Vagina (tissue), 2 donors: ENCODE data around the gene POU6F2. TPM values are rescaled to one million over a fixed set of nuclear protein-coding genes. Genes with fewer than 3 reads are reported as not detected.

Experiments used
- DNase-seq, 2 donors: peaks; one replicate each; pipeline ENCODE4 v3.0.0-alpha.2; 2017; ENCODE audit errors: extremely low spot score in 2 of 2
- H3K27ac ChIP-seq: fragments of 200-600 bp; sonication (generic); one replicate; pipeline ENCODE4 v1.5.1; 2019
- H3K27me3 ChIP-seq: fragments of 200-600 bp; sonication (generic); one replicate; pipeline ENCODE4 v1.5.1; 2019
- H3K36me3 ChIP-seq, 2 donors: fragments of 200-600 bp; sonication (generic); one replicate each; pipeline ENCODE4 v1.5.1; 2017 to 2019
- H3K4me1 ChIP-seq: fragments of 200-600 bp; sonication (generic); one replicate; pipeline ENCODE4 v1.5.1; 2019
- H3K4me3 ChIP-seq, 2 donors: fragments of 200-600 bp; sonication (generic); 1 replicate in 1 of 2; 2 replicates in 1 of 2; pipeline ENCODE4 v1.5.1; 2016 to 2019
- H3K9me3 ChIP-seq: fragments of 200-600 bp; sonication (generic); one replicate; pipeline ENCODE4 v1.5.1; 2019
- CTCF ChIP-seq, 3 experiments: fragments of 450-650 bp in 2 of 3; fragments of 200-600 bp in 1 of 3; sonication (generic) in 1 of 3; IDR thresholded peaks; one replicate each; pipeline ENCODE4 v1.5.1; 2017 to 2019; ENCODE audit warnings: antibody characterized with exemption in 3 of 3, mild to moderate bottlenecking in 2 of 3, moderate library complexity in 2 of 3
- POLR2A ChIP-seq, 2 donors: fragments of 450-650 bp; IDR thresholded peaks; one replicate each; pipeline ENCODE4 v1.6.1; 2017; ENCODE audit warnings: antibody characterized with exemption in 2 of 2, mild to moderate bottlenecking in 2 of 2, moderate library complexity in 2 of 2
- POLR2AphosphoS5 ChIP-seq, 2 donors: sonication (generic); formaldehyde crosslinking; IDR thresholded peaks; one replicate each; pipeline ENCODE4 v1.9.0; 2017; ENCODE audit warnings: antibody characterized with exemption in 2 of 2, mild to moderate bottlenecking in 2 of 2, low read depth in 1 of 2; ENCODE audit not compliant: insufficient read depth in 1 of 2
- intact Hi-C: fragments of 100-400 bp; cut with DNase I; formaldehyde crosslinking; loops from one replicate; pipeline ENCODE4 v1.15.1; 2023
- total RNA-seq: library from RNA; depleted of rRNA; stranded (reverse); fragments of >200 nt; gene quantifications from one replicate; pipeline ENCODE4 v1.2.3, GENCODE V29; 2016

The POU6F2 gene
- total RNA-seq, 1 donor from 2014 or later, result not detected

GRCh38 chr7:39407723-39408122, 430.0 kb downstream of the POU6F2 start:
- H3K27ac ChIP-seq, result no peak overlapping the region
- DNase-seq, result no peak
- intact Hi-C loops, result no loop called here
- H3K4me3 ChIP-seq, result no peak overlapping the region
- H3K9me3 ChIP-seq, result no peaks in the 10 kb centered on the region
- H3K4me1 ChIP-seq, result no peaks in the 10 kb centered on the region
- H3K36me3 ChIP-seq, result no peaks in the 10 kb centered on the region
- TF ChIP-seq POLR2AphosphoS5 (IDR thresholded peaks at IDR 0.05; ENCODE audit: insufficient read depth in 1 of 2, low read depth in 1 of 2) (no peak), POLR2A (IDR thresholded peaks at IDR 0.05) (no peak)
- no peaks in the 10 kb centered on the region for H3K27me3 ChIP-seq

GRCh38 chr7:39408906-39409305, 431.2 kb downstream of the POU6F2 start:
- H3K27me3 ChIP-seq, result no peaks in the 10 kb centered on the region
- H3K27ac ChIP-seq, result no peak overlapping the region
- H3K4me3 ChIP-seq, result no peak overlapping the region
- DNase-seq, result no peak
- intact Hi-C loops, result no loop called here
- H3K9me3 ChIP-seq, result no peaks in the 10 kb centered on the region
- H3K4me1 ChIP-seq, result peaks cover 2% of the 10 kb centered on the region
- no peaks in the 10 kb centered on the region for H3K36me3 ChIP-seq
- no peak for TF ChIP-seq POLR2A (IDR thresholded peaks at IDR 0.05)
- TF ChIP-seq POLR2AphosphoS5 (IDR thresholded peaks at IDR 0.05; ENCODE audit: insufficient read depth in 1 of 2, low read depth in 1 of 2), result no peak
- TF ChIP-seq CTCF (IDR thresholded peaks at IDR 0.05), result no peak

DNA sequence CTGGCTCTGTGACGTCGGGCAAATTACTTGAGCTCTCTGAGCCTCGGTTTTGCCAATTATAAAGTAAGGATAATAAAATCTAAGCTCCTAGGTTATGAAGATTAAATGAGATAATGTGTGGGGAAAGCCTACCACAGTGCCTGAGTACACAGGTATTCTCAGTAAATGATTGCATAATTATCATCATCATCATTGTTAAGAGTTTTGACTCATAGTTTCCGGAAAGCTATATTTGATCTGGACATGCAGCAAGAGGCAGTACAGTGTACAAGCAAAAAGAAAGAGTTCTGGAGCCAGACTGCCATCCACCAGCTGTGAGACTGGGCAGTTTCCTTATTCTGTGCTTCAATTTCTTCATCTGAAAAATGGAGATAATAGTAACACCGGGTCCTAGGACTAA, 432.9 kb downstream of the POU6F2 start:
- H3K36me3 ChIP-seq, result no peaks in the 10 kb centered on the region
- no peak overlapping the region for H3K4me3 ChIP-seq
- no peak overlapping the region for H3K27ac ChIP-seq
- intact Hi-C loops, result no loop called here
- no peak for DNase-seq
- H3K4me1 ChIP-seq, result peaks cover 5% of the 10 kb centered on the region
- TF ChIP-seq CTCF (IDR thresholded peaks at IDR 0.05) (no peak), POLR2A (IDR thresholded peaks at IDR 0.05) (no peak), POLR2AphosphoS5 (IDR thresholded peaks at IDR 0.05; ENCODE audit: insufficient read depth in 1 of 2, low read depth in 1 of 2) (no peak)
- H3K9me3 ChIP-seq, result no peaks in the 10 kb centered on the region
- no peaks in the 10 kb centered on the region for H3K27me3 ChIP-seq

- Histone ChIP-seq H3K27ac (peak overlapping the region; percentile 38), H3K27me3 (no peaks in the 10 kb centered on the region), H3K4me1 (peaks cover 5% of the 10 kb centered on the region), H3K9me3 (no peaks in the 10 kb centered on the region), H3K36me3 (no peaks in the 10 kb centered on the region), H3K4me3 (peak overlapping the region; percentile 45 to 49)
- TF ChIP-seq POLR2A (IDR thresholded peaks at IDR 0.05) (no peak), CTCF (IDR thresholded peaks at IDR 0.05) (no peak), POLR2AphosphoS5 (IDR thresholded peaks at IDR 0.05; ENCODE audit: insufficient read depth in 1 of 2, low read depth in 1 of 2) (no peak)
- intact Hi-C loops, result no loop called here
- no peak for DNase-seq
Measured at GRCh38 chr7:39413636-39414223, 436.0 kb downstream of the POU6F2 start.

GRCh38 chr7:39414224-39415035, 436.7 kb downstream of the POU6F2 start:
- no peak for DNase-seq
- Histone ChIP-seq H3K27me3 (no peaks in the 10 kb centered on the region), H3K27ac (no peak overlapping the region), H3K36me3 (no peaks in the 10 kb centered on the region), H3K4me3 (peak overlapping the region; percentile 45 to 49), H3K4me1 (peaks cover 5% of the 10 kb centered on the region), H3K9me3 (no peaks in the 10 kb centered on the region)
- intact Hi-C loops, result no loop called here
- no peak for TF ChIP-seq POLR2A (IDR thresholded peaks at IDR 0.05)
- TF ChIP-seq POLR2AphosphoS5 (IDR thresholded peaks at IDR 0.05; ENCODE audit: insufficient read depth in 1 of 2, low read depth in 1 of 2), result peak in 1 of 2 donors; percentile 18
